ENCODE data around the gene TOMM70. TPM values are rescaled to one million over a fixed set of nuclear protein-coding genes. Genes with fewer than 3 reads are reported as not detected.

TOMM70 gene
- 93.7 and 110 TPM in 2 replicates for polyA plus RNA-seq
- polyA minus RNA-seq = 143 and 149 TPM in 2 replicates

DNA sequence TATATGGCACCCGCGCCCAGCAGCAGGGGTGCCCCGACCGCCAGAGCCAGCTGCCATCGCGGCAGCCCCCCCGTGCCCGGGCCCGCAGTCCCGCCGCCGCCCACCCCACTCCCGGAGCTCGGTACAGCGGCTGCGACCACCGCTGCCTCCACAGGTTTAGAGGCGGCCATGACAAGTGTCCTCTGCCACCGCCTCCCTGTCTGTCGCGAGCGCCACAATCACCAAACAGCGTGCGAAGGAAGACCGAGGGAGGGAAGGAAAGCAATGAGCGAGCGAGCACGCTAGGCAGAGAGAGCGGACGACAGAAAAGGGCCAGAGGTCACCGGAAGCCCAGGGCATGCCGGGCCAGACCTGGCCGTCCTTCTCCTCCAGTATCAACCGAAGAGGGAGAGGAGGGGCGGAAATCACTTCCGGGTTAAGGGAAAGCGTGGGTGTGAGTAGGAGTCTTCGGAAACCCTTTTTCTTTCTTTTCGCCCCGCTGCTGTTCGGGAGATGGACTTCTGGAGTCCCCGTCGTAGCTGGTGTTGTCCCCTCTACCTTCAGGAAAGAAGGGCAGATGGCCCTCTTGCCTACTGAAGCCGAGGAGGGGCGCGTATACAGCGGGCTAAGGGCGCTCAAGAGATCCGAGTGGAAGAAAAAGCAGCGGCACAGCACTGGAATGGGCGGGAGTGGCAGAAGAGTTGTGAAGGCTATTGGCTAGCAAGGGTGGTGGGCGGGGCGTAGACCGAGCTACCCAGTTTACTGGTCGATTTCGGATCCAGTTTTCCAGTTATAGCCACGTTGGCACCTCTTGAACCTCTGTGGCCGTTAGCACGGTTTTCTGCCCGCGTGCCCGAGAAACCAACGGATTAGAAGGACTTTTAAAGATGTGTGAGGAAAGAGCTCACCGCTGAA, at the start of gene TOMM70, which contains the start of gene LNP1:
TSS of gene TOMM70 (minus strand) at position 310 of the 894 bp plus-strand sequence. CDS start at position 170, 140 bp downstream.
TSS of gene LNP1 (plus strand) at position 760 of the 894 bp plus-strand sequence. CDS start 28,191 bp downstream, outside the sequence.
- Histone ChIP-seq H3K4me2 (ENCODE audit: low read length) (peak within 1 kb of the TSS; percentile 66), H3K27me3 (ENCODE audit: insufficient read depth, low read depth, low read length) (no peaks in the 10 kb centered on the region), H3K36me3 (ENCODE audit: insufficient read depth, low read length) (no peaks in the 10 kb centered on the region), H3K4me3 (ENCODE audit: low read length) (peak within 1 kb of the TSS; percentile 86), H2AFZ (ENCODE audit: low read depth, low read length) (peak within 1 kb of the TSS; percentile 66), H3F3A (ENCODE audit: insufficient read depth, low read length, poor library complexity, severe bottlenecking) (peaks cover 4% of the 10 kb centered on the region), H3K9me3 (ENCODE audit: low read length) (no peaks in the 10 kb centered on the region), H3K79me2 (replicated peaks; ENCODE audit: insufficient read depth, low read length) (peaks cover 62% of the 10 kb centered on the region), H3K27ac (ENCODE audit: low read length) (peak within 1 kb of the TSS; percentile 83), H3K9ac (ENCODE audit: low read length) (peak within 1 kb of the TSS; percentile 78), H4K20me1 (ENCODE audit: insufficient read depth) (no peaks in the 10 kb centered on the region), H3K9me2 (ENCODE audit: insufficient read depth, low read length) (no peaks in the 10 kb centered on the region)
- TF ChIP-seq, protein P1, sequence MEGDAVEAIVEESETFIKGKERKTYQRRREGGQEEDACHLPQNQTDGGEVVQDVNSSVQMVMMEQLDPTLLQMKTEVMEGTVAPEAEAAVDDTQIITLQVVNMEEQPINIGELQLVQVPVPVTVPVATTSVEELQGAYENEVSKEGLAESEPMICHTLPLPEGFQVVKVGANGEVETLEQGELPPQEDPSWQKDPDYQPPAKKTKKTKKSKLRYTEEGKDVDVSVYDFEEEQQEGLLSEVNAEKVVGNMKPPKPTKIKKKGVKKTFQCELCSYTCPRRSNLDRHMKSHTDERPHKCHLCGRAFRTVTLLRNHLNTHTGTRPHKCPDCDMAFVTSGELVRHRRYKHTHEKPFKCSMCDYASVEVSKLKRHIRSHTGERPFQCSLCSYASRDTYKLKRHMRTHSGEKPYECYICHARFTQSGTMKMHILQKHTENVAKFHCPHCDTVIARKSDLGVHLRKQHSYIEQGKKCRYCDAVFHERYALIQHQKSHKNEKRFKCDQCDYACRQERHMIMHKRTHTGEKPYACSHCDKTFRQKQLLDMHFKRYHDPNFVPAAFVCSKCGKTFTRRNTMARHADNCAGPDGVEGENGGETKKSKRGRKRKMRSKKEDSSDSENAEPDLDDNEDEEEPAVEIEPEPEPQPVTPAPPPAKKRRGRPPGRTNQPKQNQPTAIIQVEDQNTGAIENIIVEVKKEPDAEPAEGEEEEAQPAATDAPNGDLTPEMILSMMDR (IDR thresholded peaks at IDR 0.05; ENCODE audit: poor library complexity, severe bottlenecking) = no peak
- TF ChIP-seq RAD21 (conservative IDR thresholded peaks at IDR 0.05) = no peak
- peak; percentile 91 for TF ChIP-seq POLR2AphosphoS5 (IDR thresholded peaks at IDR 0.05)
- TF ChIP-seq, protein P2, sequence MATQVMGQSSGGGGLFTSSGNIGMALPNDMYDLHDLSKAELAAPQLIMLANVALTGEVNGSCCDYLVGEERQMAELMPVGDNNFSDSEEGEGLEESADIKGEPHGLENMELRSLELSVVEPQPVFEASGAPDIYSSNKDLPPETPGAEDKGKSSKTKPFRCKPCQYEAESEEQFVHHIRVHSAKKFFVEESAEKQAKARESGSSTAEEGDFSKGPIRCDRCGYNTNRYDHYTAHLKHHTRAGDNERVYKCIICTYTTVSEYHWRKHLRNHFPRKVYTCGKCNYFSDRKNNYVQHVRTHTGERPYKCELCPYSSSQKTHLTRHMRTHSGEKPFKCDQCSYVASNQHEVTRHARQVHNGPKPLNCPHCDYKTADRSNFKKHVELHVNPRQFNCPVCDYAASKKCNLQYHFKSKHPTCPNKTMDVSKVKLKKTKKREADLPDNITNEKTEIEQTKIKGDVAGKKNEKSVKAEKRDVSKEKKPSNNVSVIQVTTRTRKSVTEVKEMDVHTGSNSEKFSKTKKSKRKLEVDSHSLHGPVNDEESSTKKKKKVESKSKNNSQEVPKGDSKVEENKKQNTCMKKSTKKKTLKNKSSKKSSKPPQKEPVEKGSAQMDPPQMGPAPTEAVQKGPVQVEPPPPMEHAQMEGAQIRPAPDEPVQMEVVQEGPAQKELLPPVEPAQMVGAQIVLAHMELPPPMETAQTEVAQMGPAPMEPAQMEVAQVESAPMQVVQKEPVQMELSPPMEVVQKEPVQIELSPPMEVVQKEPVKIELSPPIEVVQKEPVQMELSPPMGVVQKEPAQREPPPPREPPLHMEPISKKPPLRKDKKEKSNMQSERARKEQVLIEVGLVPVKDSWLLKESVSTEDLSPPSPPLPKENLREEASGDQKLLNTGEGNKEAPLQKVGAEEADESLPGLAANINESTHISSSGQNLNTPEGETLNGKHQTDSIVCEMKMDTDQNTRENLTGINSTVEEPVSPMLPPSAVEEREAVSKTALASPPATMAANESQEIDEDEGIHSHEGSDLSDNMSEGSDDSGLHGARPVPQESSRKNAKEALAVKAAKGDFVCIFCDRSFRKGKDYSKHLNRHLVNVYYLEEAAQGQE (IDR thresholded peaks at IDR 0.05; ENCODE audit: borderline replicate concordance) = peak; percentile 28
- no peak for TF ChIP-seq EZH2 (IDR thresholded peaks at IDR 0.05; ENCODE audit: borderline replicate concordance, insufficient read depth, low read length, poor library complexity, severe bottlenecking)
- TF ChIP-seq EP300 (conservative IDR thresholded peaks at IDR 0.05; ENCODE audit: poor library complexity, severe bottlenecking) = peak; percentile 39
- TF ChIP-seq MXI1 (conservative IDR thresholded peaks at IDR 0.05; ENCODE audit: poor library complexity, severe bottlenecking) = peak; percentile 99
- TF ChIP-seq SMC3 (conservative IDR thresholded peaks at IDR 0.05; ENCODE audit: poor library complexity) = no peak
- TF ChIP-seq TAF1 (IDR thresholded peaks at IDR 0.05; ENCODE audit: low read depth) = no peak

DNA sequence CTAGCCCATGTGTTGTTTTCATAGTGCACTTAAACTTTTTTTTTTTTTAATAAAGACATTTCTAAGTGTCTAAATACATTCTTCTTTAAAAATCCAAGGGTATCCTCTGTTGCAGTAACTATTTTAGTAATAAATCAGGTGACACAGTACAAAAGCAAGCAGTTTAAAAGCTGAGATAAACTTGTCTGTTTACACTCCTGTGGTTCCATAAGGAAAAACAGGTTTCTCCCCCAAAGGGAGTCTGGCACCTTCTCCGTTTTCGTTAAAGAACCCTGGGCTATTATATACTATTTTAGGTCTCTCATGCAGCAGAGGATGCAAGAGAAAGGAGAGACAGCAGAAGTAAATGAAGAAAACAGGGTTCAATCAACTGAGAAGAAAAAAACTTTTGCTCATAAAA, 48.3 kb upstream of the TOMM70 start:
- TF ChIP-seq, protein P2 (IDR thresholded peaks at IDR 0.05; ENCODE audit: borderline replicate concordance) = no peak
- TF ChIP-seq EZH2 (IDR thresholded peaks at IDR 0.05; ENCODE audit: borderline replicate concordance, insufficient read depth, low read length, poor library complexity, severe bottlenecking) (no peak), MXI1 (conservative IDR thresholded peaks at IDR 0.05; ENCODE audit: poor library complexity, severe bottlenecking) (no peak), SMC3 (conservative IDR thresholded peaks at IDR 0.05; ENCODE audit: poor library complexity) (no peak), TAF1 (IDR thresholded peaks at IDR 0.05; ENCODE audit: low read depth) (no peak)
- Histone ChIP-seq H3F3A (ENCODE audit: insufficient read depth, low read length, poor library complexity, severe bottlenecking) (no peaks in the 10 kb centered on the region), H3K4me2 (ENCODE audit: low read length) (no peak overlapping the region), H3K9me3 (ENCODE audit: low read length) (peaks cover 3% of the 10 kb centered on the region), H3K4me3 (ENCODE audit: low read length) (no peak overlapping the region), H3K27me3 (ENCODE audit: insufficient read depth, low read depth, low read length) (no peaks in the 10 kb centered on the region), H4K20me1 (ENCODE audit: insufficient read depth) (no peaks in the 10 kb centered on the region), H2AFZ (ENCODE audit: low read depth, low read length) (no peak overlapping the region), H3K9me2 (ENCODE audit: insufficient read depth, low read length) (no peaks in the 10 kb centered on the region), H3K9ac (ENCODE audit: low read length) (no peak overlapping the region), H3K27ac (ENCODE audit: low read length) (no peak overlapping the region), H3K36me3 (ENCODE audit: insufficient read depth, low read length) (no peaks in the 10 kb centered on the region), H3K79me2 (replicated peaks; ENCODE audit: insufficient read depth, low read length) (no peaks in the 10 kb centered on the region)
